ENCODE data around the gene GAA. TPM values are rescaled to one million over a fixed set of nuclear protein-coding genes. Genes with fewer than 3 reads are reported as not detected.
A peak's percentile ranks its signal among the peaks of the same experiment; 100 is the strongest.

Gene GAA
- total RNA-seq, 3 donors from 2014 or later = 40.6 to 80.3 (median 56.5) TPM

DNA sequence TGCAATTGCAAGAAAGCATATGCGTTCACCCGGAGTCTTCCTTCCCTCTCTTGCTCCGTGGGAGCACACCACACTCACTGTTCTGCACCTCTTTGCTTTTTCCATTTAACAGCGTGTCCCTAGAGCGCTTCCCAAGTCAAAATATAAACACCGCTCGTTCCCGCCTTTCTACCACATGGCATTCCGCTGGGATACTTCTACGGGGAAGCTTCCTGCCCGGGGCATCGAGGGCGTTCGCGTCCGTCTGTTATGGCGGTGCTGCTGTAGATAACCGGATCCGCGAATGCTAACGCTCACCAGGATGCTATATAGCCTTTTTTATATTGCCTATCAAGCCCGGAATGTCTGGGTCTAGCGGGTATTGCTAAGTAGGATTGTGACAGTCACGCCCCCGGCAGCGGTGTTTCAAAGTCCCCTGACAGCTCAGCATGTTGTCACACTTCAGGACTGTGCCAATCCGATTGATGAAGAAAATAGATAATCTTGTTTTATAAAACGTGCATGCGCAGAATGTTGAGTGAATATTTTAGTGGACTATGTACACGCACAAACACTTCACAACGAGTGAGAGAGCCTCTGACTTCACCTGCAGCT lies 33.9 kb upstream of the GAA start:
- peaks cover 0 to 6% of the 10 kb centered on the region in 2 donors for H3K4me1 ChIP-seq
- intact Hi-C loops (cut with DNase I; ENCODE audit: low total_unique reads) = no loop called here
- no peak for TF ChIP-seq POLR2AphosphoS5 (IDR thresholded peaks at IDR 0.05)
- TF ChIP-seq, protein P1, sequence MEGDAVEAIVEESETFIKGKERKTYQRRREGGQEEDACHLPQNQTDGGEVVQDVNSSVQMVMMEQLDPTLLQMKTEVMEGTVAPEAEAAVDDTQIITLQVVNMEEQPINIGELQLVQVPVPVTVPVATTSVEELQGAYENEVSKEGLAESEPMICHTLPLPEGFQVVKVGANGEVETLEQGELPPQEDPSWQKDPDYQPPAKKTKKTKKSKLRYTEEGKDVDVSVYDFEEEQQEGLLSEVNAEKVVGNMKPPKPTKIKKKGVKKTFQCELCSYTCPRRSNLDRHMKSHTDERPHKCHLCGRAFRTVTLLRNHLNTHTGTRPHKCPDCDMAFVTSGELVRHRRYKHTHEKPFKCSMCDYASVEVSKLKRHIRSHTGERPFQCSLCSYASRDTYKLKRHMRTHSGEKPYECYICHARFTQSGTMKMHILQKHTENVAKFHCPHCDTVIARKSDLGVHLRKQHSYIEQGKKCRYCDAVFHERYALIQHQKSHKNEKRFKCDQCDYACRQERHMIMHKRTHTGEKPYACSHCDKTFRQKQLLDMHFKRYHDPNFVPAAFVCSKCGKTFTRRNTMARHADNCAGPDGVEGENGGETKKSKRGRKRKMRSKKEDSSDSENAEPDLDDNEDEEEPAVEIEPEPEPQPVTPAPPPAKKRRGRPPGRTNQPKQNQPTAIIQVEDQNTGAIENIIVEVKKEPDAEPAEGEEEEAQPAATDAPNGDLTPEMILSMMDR (IDR thresholded peaks at IDR 0.05) = no peak
- TF ChIP-seq POLR2A (IDR thresholded peaks at IDR 0.05) = no peak

GRCh38 chr17:80068301-80069222 lies 32.8 kb upstream of the GAA start:
- H3K4me3 ChIP-seq = peak overlapping the region in 1 of 3 donors; percentile 43
- peak in 2 of 3 donors; percentile 27 to 43 for TF ChIP-seq POLR2AphosphoS5 (IDR thresholded peaks at IDR 0.05)
- no peak for TF ChIP-seq POLR2A (IDR thresholded peaks at IDR 0.05)
- DNase-seq (ENCODE audit: low spot score in 2 of 2) = peak in 1 of 2 donors; percentile 41
- H3K27me3 ChIP-seq = no peaks in the 10 kb centered on the region
- H3K9me3 ChIP-seq = no peaks in the 10 kb centered on the region
- H3K4me1 ChIP-seq = peaks cover 0 to 6% of the 10 kb centered on the region in 2 donors
- H3K36me3 ChIP-seq = no peaks in the 10 kb centered on the region
- H3K27ac ChIP-seq = peak overlapping the region; percentile 88 to 90
- intact Hi-C loops (cut with DNase I; ENCODE audit: low total_unique reads) = no loop called here

More for the DNA sequence above, 33.9 kb upstream of the GAA start:
- H3K36me3 ChIP-seq = no peaks in the 10 kb centered on the region
- no peak overlapping the region for H3K4me3 ChIP-seq
- no peak for DNase-seq (ENCODE audit: low spot score in 2 of 2)
- no peaks in the 10 kb centered on the region for H3K9me3 ChIP-seq
- no peak overlapping the region for H3K27ac ChIP-seq
- H3K27me3 ChIP-seq = no peaks in the 10 kb centered on the region

GRCh38 chr17:80070375-80071115 lies 30.8 kb upstream of the GAA start:
- DNase-seq (ENCODE audit: low spot score in 2 of 2) = no peak
- H3K4me3 ChIP-seq = peak overlapping the region; percentile 27 to 64 (median 43)
- peaks cover 0 to 6% of the 10 kb centered on the region in 2 donors for H3K4me1 ChIP-seq
- intact Hi-C loops (cut with DNase I; ENCODE audit: low total_unique reads) = loop anchor here (1.0 kb wide), 1 partner anchor 28 kb away; no protein-coding TSS in a partner anchor
- H3K27me3 ChIP-seq = no peaks in the 10 kb centered on the region
- peak overlapping the region; percentile 88 to 94 for H3K27ac ChIP-seq
- H3K9me3 ChIP-seq = no peaks in the 10 kb centered on the region
- TF ChIP-seq, protein P1 (IDR thresholded peaks at IDR 0.05) = no peak
- TF ChIP-seq POLR2A (IDR thresholded peaks at IDR 0.05) (no peak), POLR2AphosphoS5 (IDR thresholded peaks at IDR 0.05) (no peak)
- H3K36me3 ChIP-seq = no peaks in the 10 kb centered on the region

DNA sequence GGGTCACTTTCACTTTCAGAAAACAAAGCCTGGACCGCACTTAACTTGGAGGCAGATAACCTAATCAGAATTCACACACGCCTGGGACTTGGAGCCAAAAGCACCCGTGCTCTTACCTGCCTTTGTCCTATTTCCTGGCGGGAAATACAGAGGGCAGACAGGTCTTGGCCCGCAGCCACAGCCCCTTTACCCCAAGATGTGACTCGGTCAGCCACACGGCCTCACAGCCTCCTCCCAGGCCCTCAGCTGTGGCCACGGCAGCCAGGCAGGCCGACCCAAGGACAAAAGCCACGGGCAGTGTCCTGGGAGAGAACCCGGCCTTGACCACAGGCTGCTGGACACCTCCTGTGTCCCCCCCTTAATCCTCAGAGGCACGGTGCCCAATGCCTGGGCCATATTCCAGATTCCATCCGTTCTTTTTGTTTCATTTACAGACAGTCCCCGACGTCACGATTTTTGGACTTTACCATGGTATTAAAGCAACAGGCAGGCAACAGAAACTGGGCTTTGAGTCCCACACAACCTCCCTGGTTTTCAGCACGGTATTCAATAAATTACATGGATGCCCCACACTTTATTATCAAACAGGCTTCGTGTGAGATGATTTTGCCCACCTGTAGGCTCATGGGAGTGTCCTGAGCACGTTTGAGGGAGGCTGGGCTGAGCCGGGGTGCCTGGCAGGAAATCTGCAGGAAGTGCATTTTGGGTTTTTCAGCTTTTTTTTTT lies 30.1 kb upstream of the GAA start:
- Histone ChIP-seq H3K4me1 (peaks cover 0 to 6% of the 10 kb centered on the region in 2 donors), H3K27ac (peak overlapping the region; percentile 88 to 94), H3K9me3 (no peaks in the 10 kb centered on the region), H3K4me3 (peak overlapping the region; percentile 27 to 64 (median 43)), H3K36me3 (no peaks in the 10 kb centered on the region), H3K27me3 (no peaks in the 10 kb centered on the region)
- intact Hi-C loops (cut with DNase I; ENCODE audit: low total_unique reads) = no loop called here
- TF ChIP-seq POLR2A (IDR thresholded peaks at IDR 0.05) = no peak
- TF ChIP-seq, protein P1 (IDR thresholded peaks at IDR 0.05) = no peak
- peak in 2 of 3 donors; percentile 47 to 54 for TF ChIP-seq POLR2AphosphoS5 (IDR thresholded peaks at IDR 0.05)
- DNase-seq (ENCODE audit: low spot score in 2 of 2) = peak in 1 of 2 donors; percentile 37

GRCh38 chr17:80072410-80072809 lies 29.0 kb upstream of the GAA start:
- Histone ChIP-seq H3K36me3 (no peaks in the 10 kb centered on the region), H3K27ac (no peak overlapping the region), H3K4me1 (peaks cover 0 to 6% of the 10 kb centered on the region in 2 donors), H3K4me3 (no peak overlapping the region), H3K27me3 (no peaks in the 10 kb centered on the region), H3K9me3 (no peaks in the 10 kb centered on the region)
- intact Hi-C loops (cut with DNase I; ENCODE audit: low total_unique reads) = no loop called here
- TF ChIP-seq, protein P1 (IDR thresholded peaks at IDR 0.05) = no peak
- TF ChIP-seq POLR2A (IDR thresholded peaks at IDR 0.05) (no peak), POLR2AphosphoS5 (IDR thresholded peaks at IDR 0.05) (no peak)
- no peak for DNase-seq (ENCODE audit: low spot score in 2 of 2)

Data from breast epithelium (tissue), 4 donors.